Body of pancreas (tissue), 4 donors: ENCODE data around the gene UXS1. TPM values are rescaled to one million over a fixed set of nuclear protein-coding genes. Genes with fewer than 3 reads are reported as not detected.

Experiments
- ATAC-seq: fragments of 150-250 bp; one replicate; pipeline ENCODE4 v1.9.1; 2016
- DNase-seq, 4 donors: peaks; one replicate each; pipeline ENCODE4 v3.0.0-alpha.2; 2019
- H3K27ac ChIP-seq, 4 donors: fragments of 200-600 bp; sonication (generic); 1 replicate in 3 of 4; 2 replicates in 1 of 4; pipeline versions ENCODE4 v1.5.1 to v1.6.1; 2016 to 2019; ENCODE audit warnings: mild to moderate bottlenecking in 1 of 4, mixed read lengths in 1 of 4, moderate library complexity in 1 of 4
- H3K27me3 ChIP-seq, 2 donors: fragments of 200-600 bp; sonication (generic); one replicate each; pipeline ENCODE4 v1.6.0; 2016; ENCODE audit warnings: mild to moderate bottlenecking in 1 of 2
- H3K36me3 ChIP-seq, 2 donors: fragments of 200-600 bp; sonication (generic); replicated peaks in 1 of 2; 2 replicates each; pipeline ENCODE4 v1.5.1; 2016; ENCODE audit warnings: low read depth in 2 of 2; ENCODE audit not compliant: insufficient read depth in 1 of 2
- H3K4me1 ChIP-seq: fragments of 200-600 bp; sonication (generic); one replicate; pipeline ENCODE4 v1.6.0; 2016
- H3K4me3 ChIP-seq, 2 donors: fragments of 200-600 bp; sonication (generic); 1 replicate in 1 of 2; 2 replicates in 1 of 2; pipeline ENCODE4 v1.5.1; 2016 to 2019
- H3K9me3 ChIP-seq, 3 donors: fragments of 200-600 bp; sonication (generic); 1 replicate in 2 of 3; 2 replicates in 1 of 3; pipeline ENCODE4 v1.5.1; 2016
- POLR2A ChIP-seq, 3 donors: fragments of 450-650 bp; IDR thresholded peaks; one replicate each; pipeline ENCODE4 v1.6.1; 2016; ENCODE audit warnings: antibody characterized with exemption in 3 of 3, mild to moderate bottlenecking in 2 of 3
- WGBS, 2 donors: methylation state at CpG; one replicate each; pipeline ENCODE4 v1.1.5; 2017; 5-methylcytosine and 5-hydroxymethylcytosine counted together
- intact Hi-C: fragments of 100-400 bp; cut with DNase I; formaldehyde crosslinking; loops from one replicate; pipeline ENCODE4 v1.15.1; 2023
- total RNA-seq, 2 donors: library from RNA; depleted of rRNA; stranded (reverse); fragments of >200 nt; gene quantifications; one replicate each; pipeline ENCODE4 v1.1.0, GENCODE V29; 2016
- TF ChIP-seq, protein P1 (sequence below), 7 experiments: fragments of 450-650 bp in 4 of 7; fragments of 200-600 bp in 3 of 7; sonication (generic) in 3 of 7; IDR thresholded peaks; one replicate each; pipeline ENCODE4 v1.5.1; 2016 to 2019; ENCODE audit warnings: antibody characterized with exemption in 7 of 7

Gene UXS1
- total RNA-seq, 2 donors from 2014 or later: 15.8 to 33.6 TPM

DNA sequence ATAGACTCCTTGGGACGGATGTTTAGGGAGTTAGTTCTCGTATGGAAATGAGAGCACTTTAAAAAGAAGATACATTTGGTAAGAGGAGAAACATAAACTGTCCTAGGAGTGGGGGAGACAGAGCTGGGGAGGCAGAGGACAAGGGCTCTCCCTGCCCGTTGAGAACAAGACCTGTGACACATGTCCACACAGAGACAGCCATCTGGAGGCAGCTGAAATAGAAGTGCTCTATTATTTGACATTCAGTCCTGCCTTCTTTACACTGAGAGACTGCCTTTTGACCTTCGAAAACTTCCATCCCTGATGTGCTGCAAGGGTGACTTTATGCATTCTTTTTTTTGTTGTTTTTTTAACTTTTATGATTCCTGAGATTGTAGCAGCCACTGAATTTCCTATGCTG is 150.1 kb downstream of the UXS1 start:
- whole genome bisulfite sequencing, 2 donors: 74 to 77% methylated on average over 4 of the region's 4 CpGs
- H3K36me3 ChIP-seq: no peaks in the 10 kb centered on the region
- intact Hi-C loops: no loop called here
- H3K4me1 ChIP-seq: no peaks in the 10 kb centered on the region
- H3K9me3 ChIP-seq: no peaks in the 10 kb centered on the region
- ATAC-seq (no peak), DNase-seq (no peak)
- H3K27ac ChIP-seq: no peak overlapping the region
- no peak overlapping the region for H3K4me3 ChIP-seq
- TF ChIP-seq, protein P1, sequence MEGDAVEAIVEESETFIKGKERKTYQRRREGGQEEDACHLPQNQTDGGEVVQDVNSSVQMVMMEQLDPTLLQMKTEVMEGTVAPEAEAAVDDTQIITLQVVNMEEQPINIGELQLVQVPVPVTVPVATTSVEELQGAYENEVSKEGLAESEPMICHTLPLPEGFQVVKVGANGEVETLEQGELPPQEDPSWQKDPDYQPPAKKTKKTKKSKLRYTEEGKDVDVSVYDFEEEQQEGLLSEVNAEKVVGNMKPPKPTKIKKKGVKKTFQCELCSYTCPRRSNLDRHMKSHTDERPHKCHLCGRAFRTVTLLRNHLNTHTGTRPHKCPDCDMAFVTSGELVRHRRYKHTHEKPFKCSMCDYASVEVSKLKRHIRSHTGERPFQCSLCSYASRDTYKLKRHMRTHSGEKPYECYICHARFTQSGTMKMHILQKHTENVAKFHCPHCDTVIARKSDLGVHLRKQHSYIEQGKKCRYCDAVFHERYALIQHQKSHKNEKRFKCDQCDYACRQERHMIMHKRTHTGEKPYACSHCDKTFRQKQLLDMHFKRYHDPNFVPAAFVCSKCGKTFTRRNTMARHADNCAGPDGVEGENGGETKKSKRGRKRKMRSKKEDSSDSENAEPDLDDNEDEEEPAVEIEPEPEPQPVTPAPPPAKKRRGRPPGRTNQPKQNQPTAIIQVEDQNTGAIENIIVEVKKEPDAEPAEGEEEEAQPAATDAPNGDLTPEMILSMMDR (IDR thresholded peaks at IDR 0.05): no peak
- TF ChIP-seq POLR2A (IDR thresholded peaks at IDR 0.05): no peak
- no peaks in the 10 kb centered on the region for H3K27me3 ChIP-seq
